Fibroblast of skin of right biceps (primary cell): ENCODE results near the gene PTPN9.
"Not testable (repeated sequence)": the region's sequence is repeated elsewhere in the genome, so short reads cannot be mapped to it uniquely, and the experiment has no call there.

ENCODE experiments used
- DNase-seq: peaks from one replicate; pipeline ENCODE4 v3.0.0-alpha.2; 2013

PTPN9 gene

GRCh38 chr15:75582943-75583342 is 3.8 kb upstream of the PTPN9 start:
- not testable (repeated sequence) for DNase-seq

GRCh38 chr15:75578173-75578947 is 755 bp downstream of the PTPN9 start:
- DNase-seq: peak; percentile 38

GRCh38 chr15:75577401-75578172 is 1.5 kb downstream of the PTPN9 start:
- peak; percentile 20 for DNase-seq

- DNase-seq: no peak
Measured at GRCh38 chr15:75573648-75574384, 5.3 kb downstream of the PTPN9 start.

GRCh38 chr15:75570126-75570845 is 8.8 kb downstream of the PTPN9 start:
- no peak for DNase-seq

- DNase-seq: peak; percentile 43
Measured at GRCh38 chr15:75565062-75565970, 13.8 kb downstream of the PTPN9 start.

GRCh38 chr15:75561888-75562287 is 17.2 kb downstream of the PTPN9 start:
- DNase-seq: no peak

GRCh38 chr15:75559360-75559759 is 19.8 kb downstream of the PTPN9 start:
- not testable (repeated sequence) for DNase-seq

- DNase-seq: not testable (repeated sequence)
Measured at GRCh38 chr15:75558955-75559354, 20.2 kb downstream of the PTPN9 start.

- peak; percentile 59 for DNase-seq
Measured at GRCh38 chr15:75554717-75555116, 24.4 kb downstream of the PTPN9 start.

GRCh38 chr15:75553659-75554058 is 25.5 kb downstream of the PTPN9 start:
- no peak for DNase-seq

- no peak for DNase-seq
Measured at GRCh38 chr15:75551091-75551490, 28.0 kb downstream of the PTPN9 start.

GRCh38 chr15:75545064-75545463 is 34.1 kb downstream of the PTPN9 start:
- DNase-seq: no peak

- no peak for DNase-seq
Measured at GRCh38 chr15:75544359-75544758, 34.8 kb downstream of the PTPN9 start.

GRCh38 chr15:75542949-75543545 is 36.1 kb downstream of the PTPN9 start:
- not testable (repeated sequence) for DNase-seq

GRCh38 chr15:75542386-75542797 is 36.7 kb downstream of the PTPN9 start:
- no peak for DNase-seq

GRCh38 chr15:75538376-75538775 is 40.7 kb downstream of the PTPN9 start:
- no peak for DNase-seq

GRCh38 chr15:75533945-75534344 is 45.2 kb downstream of the PTPN9 start:
- DNase-seq: no peak

GRCh38 chr15:75532413-75533250 is 46.5 kb downstream of the PTPN9 start:
- DNase-seq: peak; percentile 19

- DNase-seq: peak; percentile 34
Measured at GRCh38 chr15:75531041-75531450, 48.1 kb downstream of the PTPN9 start.
